HG03571 (cell line): ENCODE results near the gene ADCYAP1.
"Not testable (repeated sequence)": the region's sequence is repeated elsewhere in the genome, so short reads cannot be mapped to it uniquely, and the experiment has no call there.

Experiments
- ATAC-seq: cut with Tn5 transposase; IDR thresholded peaks from one replicate; pipeline ENCODE4 v1.9.1; 2021; ENCODE audit not compliant: unreplicated experiment

Gene ADCYAP1

GRCh38 chr18:904218-905090 is at the start of gene ADCYAP1:
ADCYAP1 (plus strand) TSS chr18:904871; CDS start chr18:905387, 516 bp downstream.
- ATAC-seq: no peak

- no peak for ATAC-seq
These were observed 46.7 kb upstream of the ADCYAP1 start for GRCh38 chr18:857986-858385.

GRCh38 chr18:864872-865273 is 39.8 kb upstream of the ADCYAP1 start:
- peak; percentile 91 for ATAC-seq

- ATAC-seq: no peak
These were observed 37.4 kb upstream of the ADCYAP1 start for GRCh38 chr18:867257-867656.

GRCh38 chr18:873426-873825 is 31.2 kb upstream of the ADCYAP1 start:
- ATAC-seq: not testable (repeated sequence)

- ATAC-seq: no peak
These were observed 28.8 kb upstream of the ADCYAP1 start for GRCh38 chr18:875912-876311.

GRCh38 chr18:877238-877637 is 27.4 kb upstream of the ADCYAP1 start:
- no peak for ATAC-seq

- no peak for ATAC-seq
These were observed 18.6 kb upstream of the ADCYAP1 start for GRCh38 chr18:886076-886475.

GRCh38 chr18:887716-888115 is 17.0 kb upstream of the ADCYAP1 start:
- no peak for ATAC-seq

- ATAC-seq: no peak
These were observed 12.4 kb upstream of the ADCYAP1 start for GRCh38 chr18:892316-892715.

- no peak for ATAC-seq
These were observed 8.4 kb upstream of the ADCYAP1 start for GRCh38 chr18:896315-896714.

- no peak for ATAC-seq
These were observed 2.9 kb upstream of the ADCYAP1 start for GRCh38 chr18:901761-902160.

- no peak for ATAC-seq
These were observed 2.4 kb upstream of the ADCYAP1 start for GRCh38 chr18:902229-902628.

GRCh38 chr18:903701-904100 is 970 bp upstream of the ADCYAP1 start:
- no peak for ATAC-seq

- ATAC-seq: no peak
These were observed 756 bp downstream of the ADCYAP1 start for GRCh38 chr18:905307-905947.

GRCh38 chr18:905948-906415 is 1.3 kb downstream of the ADCYAP1 start:
- no peak for ATAC-seq

- no peak for ATAC-seq
These were observed 1.9 kb downstream of the ADCYAP1 start for GRCh38 chr18:906416-907114.

- no peak for ATAC-seq
These were observed 2.6 kb downstream of the ADCYAP1 start for GRCh38 chr18:907115-907884.

- no peak for ATAC-seq
These were observed 3.5 kb downstream of the ADCYAP1 start for GRCh38 chr18:907885-908757.
